HL-60 (cell line): ENCODE data around the gene NIT1.

Source experiments
- DNase-seq, 2 experiments: peaks; one replicate each; pipeline ENCODE4 v3.0.0-alpha.2; 2010 to 2020; ENCODE audit warnings: low read depth in 1 of 2, low spot score in 1 of 2
- H3K27ac ChIP-seq: fragments of 250-450 bp; sonication (Bioruptor Pico); replicated peaks from 2 replicates; pipeline ENCODE4 v1.5.1; 2020; ENCODE audit warnings: mild to moderate bottlenecking, moderate library complexity
- H3K27me3 ChIP-seq: fragments of 250-450 bp; sonication (Bioruptor Pico); 2 replicates; pipeline ENCODE4 v1.5.1; 2021; ENCODE audit warnings: mild to moderate bottlenecking, moderate library complexity; ENCODE audit not compliant: insufficient read depth, poor library complexity, severe bottlenecking
- H3K4me3 ChIP-seq: replicated peaks from 2 replicates; pipeline ENCODE4 v1.5.1; 2011; ENCODE audit warnings: mild to moderate bottlenecking, control low read depth, low read length; ENCODE audit not compliant: insufficient read depth
- CTCF ChIP-seq: IDR thresholded peaks from one replicate; pipeline ENCODE4 v1.5.1; 2011; ENCODE audit warnings: low read length, control low read depth, inconsistent platforms; ENCODE audit not compliant: insufficient read depth
- GABPA ChIP-seq: IDR thresholded peaks from 2 replicates; pipeline ENCODE4 v1.6.1; 2012; ENCODE audit warnings: low read depth
- POLR2AphosphoS5 ChIP-seq: IDR thresholded peaks from 2 replicates; pipeline ENCODE4 v1.6.1; 2012; ENCODE audit warnings: low read depth
- SPI1 ChIP-seq: IDR thresholded peaks from 2 replicates; pipeline ENCODE4 v1.6.1; 2012; ENCODE audit warnings: low read depth, mild to moderate bottlenecking, borderline replicate concordance
- TF ChIP-seq, protein P1 (sequence below): IDR thresholded peaks from 2 replicates; pipeline ENCODE4 v1.6.1; 2012; ENCODE audit warnings: low read depth; ENCODE audit not compliant: insufficient replicate concordance

Gene NIT1

DNA sequence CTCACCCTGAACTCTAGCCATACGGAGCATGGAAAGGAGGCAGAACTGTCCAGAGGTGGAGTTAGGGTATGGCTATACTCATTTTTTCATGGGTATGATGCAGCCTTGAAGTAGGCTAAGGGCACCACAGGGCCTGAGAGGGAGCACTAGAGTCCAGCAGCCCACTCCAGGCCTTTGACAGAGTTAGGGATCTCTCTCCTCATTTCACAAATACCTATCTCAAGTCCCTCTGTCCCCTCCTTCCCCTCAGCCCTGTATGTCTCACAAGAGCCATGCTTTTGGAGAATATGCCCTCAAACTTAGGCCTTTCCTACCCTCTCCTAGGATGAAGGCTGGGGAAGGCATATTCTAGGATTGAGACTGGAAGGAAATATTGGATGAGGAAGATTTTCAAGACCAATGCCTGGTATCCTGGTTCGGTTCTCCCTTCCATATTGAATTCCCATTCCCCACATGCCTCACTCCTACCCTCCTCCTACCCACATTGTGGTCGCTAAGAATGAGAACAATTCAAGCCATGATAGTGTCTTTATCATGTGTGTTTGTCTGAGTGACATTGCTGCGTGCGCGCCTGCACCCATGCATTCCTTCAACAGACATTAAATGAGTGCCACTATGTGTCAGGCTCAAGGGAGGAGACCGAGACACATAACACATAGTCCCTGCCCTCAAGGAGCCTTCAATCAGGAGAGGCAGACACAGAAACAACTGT is 26.0 kb upstream of the NIT1 start:
- DNase-seq, result no peak
- TF ChIP-seq POLR2AphosphoS5 (no peak), SPI1 (no peak), GABPA (no peak), CTCF (no peak)
- TF ChIP-seq, protein P1, sequence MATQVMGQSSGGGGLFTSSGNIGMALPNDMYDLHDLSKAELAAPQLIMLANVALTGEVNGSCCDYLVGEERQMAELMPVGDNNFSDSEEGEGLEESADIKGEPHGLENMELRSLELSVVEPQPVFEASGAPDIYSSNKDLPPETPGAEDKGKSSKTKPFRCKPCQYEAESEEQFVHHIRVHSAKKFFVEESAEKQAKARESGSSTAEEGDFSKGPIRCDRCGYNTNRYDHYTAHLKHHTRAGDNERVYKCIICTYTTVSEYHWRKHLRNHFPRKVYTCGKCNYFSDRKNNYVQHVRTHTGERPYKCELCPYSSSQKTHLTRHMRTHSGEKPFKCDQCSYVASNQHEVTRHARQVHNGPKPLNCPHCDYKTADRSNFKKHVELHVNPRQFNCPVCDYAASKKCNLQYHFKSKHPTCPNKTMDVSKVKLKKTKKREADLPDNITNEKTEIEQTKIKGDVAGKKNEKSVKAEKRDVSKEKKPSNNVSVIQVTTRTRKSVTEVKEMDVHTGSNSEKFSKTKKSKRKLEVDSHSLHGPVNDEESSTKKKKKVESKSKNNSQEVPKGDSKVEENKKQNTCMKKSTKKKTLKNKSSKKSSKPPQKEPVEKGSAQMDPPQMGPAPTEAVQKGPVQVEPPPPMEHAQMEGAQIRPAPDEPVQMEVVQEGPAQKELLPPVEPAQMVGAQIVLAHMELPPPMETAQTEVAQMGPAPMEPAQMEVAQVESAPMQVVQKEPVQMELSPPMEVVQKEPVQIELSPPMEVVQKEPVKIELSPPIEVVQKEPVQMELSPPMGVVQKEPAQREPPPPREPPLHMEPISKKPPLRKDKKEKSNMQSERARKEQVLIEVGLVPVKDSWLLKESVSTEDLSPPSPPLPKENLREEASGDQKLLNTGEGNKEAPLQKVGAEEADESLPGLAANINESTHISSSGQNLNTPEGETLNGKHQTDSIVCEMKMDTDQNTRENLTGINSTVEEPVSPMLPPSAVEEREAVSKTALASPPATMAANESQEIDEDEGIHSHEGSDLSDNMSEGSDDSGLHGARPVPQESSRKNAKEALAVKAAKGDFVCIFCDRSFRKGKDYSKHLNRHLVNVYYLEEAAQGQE, result no peak
- Histone ChIP-seq H3K27ac (no peak overlapping the region), H3K4me3 (no peak overlapping the region), H3K27me3 (no peaks in the 10 kb centered on the region)

DNA sequence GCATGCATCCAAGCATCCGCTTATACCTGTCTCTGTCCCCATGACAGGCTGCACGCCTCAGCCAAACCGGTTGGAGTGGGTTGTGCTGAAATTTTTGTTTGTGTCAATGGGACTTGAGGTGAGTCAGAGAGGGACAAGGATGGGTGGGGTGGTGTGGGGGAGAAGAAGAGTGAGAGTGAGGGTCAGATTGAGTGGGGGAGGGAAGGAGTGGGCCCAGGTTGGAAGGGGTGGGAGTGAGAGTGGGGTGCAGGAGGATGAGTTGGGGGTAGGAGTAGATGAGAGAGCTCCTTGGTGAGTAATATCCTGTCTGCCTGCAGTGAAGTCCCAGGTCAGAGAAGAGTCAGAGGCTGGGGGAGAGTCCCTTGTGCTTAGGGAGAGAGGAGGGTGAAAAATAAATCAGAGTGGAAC is 25.3 kb upstream of the NIT1 start:
- H3K27ac ChIP-seq, result no peak overlapping the region
- no peak for DNase-seq

GRCh38 chr1:161094481-161094880 is 23.4 kb upstream of the NIT1 start:
- no peaks in the 10 kb centered on the region for H3K27me3 ChIP-seq
- H3K4me3 ChIP-seq, result no peak overlapping the region
- TF ChIP-seq POLR2AphosphoS5 (no peak), GABPA (no peak), CTCF (no peak), SPI1 (no peak)
- TF ChIP-seq, protein P1, result no peak
- no peak for DNase-seq
- H3K27ac ChIP-seq, result no peak overlapping the region

More for the DNA sequence above, 25.3 kb upstream of the NIT1 start:
- TF ChIP-seq, protein P1, result no peak
- TF ChIP-seq GABPA, result no peak
- TF ChIP-seq POLR2AphosphoS5, result no peak
- no peak for TF ChIP-seq CTCF
- no peak overlapping the region for H3K4me3 ChIP-seq
- H3K27me3 ChIP-seq, result no peaks in the 10 kb centered on the region
